Colonic mucosa (tissue), 4 donors: ENCODE measurements around the gene PDE7B. TPM values are rescaled to one million over a fixed set of nuclear protein-coding genes. Genes with fewer than 3 reads are reported as not detected.
A peak's percentile ranks its signal among the peaks of the same experiment; 100 is the strongest.

Experiments
- DNase-seq: peaks from one replicate; pipeline ENCODE4 v3.0.0-alpha.2; 2020
- H3K27ac ChIP-seq: fragments of 200-600 bp; one replicate; pipeline ENCODE4 v1.8.0; 2021
- H3K27me3 ChIP-seq: fragments of 200-600 bp; one replicate; pipeline ENCODE4 v1.8.0; 2021
- H3K36me3 ChIP-seq: fragments of 200-600 bp; one replicate; pipeline ENCODE4 v1.8.0; 2021
- H3K4me1 ChIP-seq: fragments of 200-600 bp; one replicate; pipeline ENCODE4 v1.8.0; 2021; ENCODE audit warnings: mild to moderate bottlenecking
- H3K4me3 ChIP-seq: fragments of 200-600 bp; one replicate; pipeline ENCODE4 v1.8.0; 2021
- H3K9ac ChIP-seq, 2 donors: one replicate each; pipeline ENCODE4 v1.7.0; 2013; ENCODE audit warnings: control low read depth in 2 of 2, low read depth in 2 of 2, low read length in 2 of 2
- H3K9me3 ChIP-seq: fragments of 200-600 bp; one replicate; pipeline ENCODE4 v1.8.0; 2021
- CTCF ChIP-seq: fragments of 200-600 bp; IDR thresholded peaks from one replicate; pipeline ENCODE4 v1.8.0; 2022; ENCODE audit warnings: antibody characterized with exemption, mild to moderate bottlenecking
- intact Hi-C: fragments of 100-400 bp; cut with DNase I; formaldehyde crosslinking; loops from one replicate; pipeline ENCODE4 v1.14.1; 2022
- total RNA-seq, 2 donors: library from RNA; stranded (reverse); fragmentation: NEBNext Ultra II Directional in 1 of 2; extraction: Animal tissue kit (Norgen Biotek cat#: 25700) in 1 of 2; gene quantifications; one replicate each; pipeline ENCODE4 v1.2.1, GENCODE V29; 2021
- donor health status: healthy.
- donor health status: DM: no; HTN: no; CAD: no.
- donor health status: DM: no; HTN: no; CAD: no.

PDE7B gene
- total RNA-seq, 2 donors from 2014 or later: 1.0 to 1.4 TPM

DNA sequence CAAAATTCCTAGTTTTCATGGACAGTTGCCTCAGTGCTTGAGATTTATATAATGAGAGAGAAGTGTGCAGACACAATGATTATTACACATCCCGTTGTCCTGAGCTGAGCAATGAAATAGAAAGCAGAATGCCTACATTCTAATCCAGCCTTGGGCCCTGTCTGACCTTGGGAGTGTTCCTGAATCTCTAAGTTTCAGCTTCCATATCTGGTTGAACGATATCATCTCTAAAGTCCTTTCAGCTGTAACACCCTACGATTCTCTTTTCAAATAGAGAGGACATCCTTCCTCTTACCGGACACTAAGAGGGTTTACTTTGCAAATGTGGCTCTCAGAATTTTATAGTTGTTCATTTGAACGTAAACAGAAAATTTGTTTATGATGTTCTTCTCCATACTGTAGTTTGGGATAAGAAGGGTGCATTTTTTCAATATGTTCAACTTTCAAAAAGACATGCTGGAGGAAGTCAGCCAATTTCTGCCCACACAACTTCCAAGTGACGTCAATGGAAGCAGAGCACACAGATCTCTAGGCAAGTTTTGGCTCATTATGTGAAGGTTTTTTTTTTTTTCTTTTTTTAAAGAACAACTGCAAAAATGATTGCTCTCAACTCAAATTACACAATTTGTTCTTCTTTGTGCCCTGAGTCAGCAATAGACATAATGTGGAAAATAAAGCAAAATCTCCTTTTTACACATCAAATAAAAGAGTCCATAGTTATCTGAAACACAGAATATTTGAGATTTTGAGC lies 50.4 kb downstream of the PDE7B start:
- Histone ChIP-seq H3K36me3 (no peaks in the 10 kb centered on the region), H3K27ac (peak overlapping the region; percentile 3), H3K9ac (no peak overlapping the region), H3K4me1 (no peaks in the 10 kb centered on the region), H3K9me3 (no peaks in the 10 kb centered on the region), H3K4me3 (no peak overlapping the region), H3K27me3 (no peaks in the 10 kb centered on the region)
- intact Hi-C loops: loop anchor here (10.0 kb wide), 1 partner anchor 367 kb away; no protein-coding TSS in a partner anchor
- no peak for TF ChIP-seq CTCF
- DNase-seq: no peak

GRCh38 chr6:135902756-135903331 lies 51.3 kb downstream of the PDE7B start:
- TF ChIP-seq CTCF: no peak
- Histone ChIP-seq H3K27me3 (no peaks in the 10 kb centered on the region), H3K4me1 (no peaks in the 10 kb centered on the region), H3K36me3 (no peaks in the 10 kb centered on the region), H3K9ac (no peak overlapping the region), H3K27ac (peak overlapping the region; percentile 3), H3K4me3 (no peak overlapping the region), H3K9me3 (no peaks in the 10 kb centered on the region)
- intact Hi-C loops: loop anchor here (10.0 kb wide), 1 partner anchor 368 kb away; no protein-coding TSS in a partner anchor
- no peak for DNase-seq

- Histone ChIP-seq H3K9me3 (no peaks in the 10 kb centered on the region), H3K9ac (no peak overlapping the region), H3K27ac (no peak overlapping the region), H3K36me3 (no peaks in the 10 kb centered on the region), H3K4me1 (no peaks in the 10 kb centered on the region), H3K27me3 (no peaks in the 10 kb centered on the region), H3K4me3 (no peak overlapping the region)
- TF ChIP-seq CTCF: no peak
- no peak for DNase-seq
- intact Hi-C loops: loop anchor here (5.0 to 10.0 kb wide), 2 partner anchors 370 to 452 kb away; no protein-coding TSS in a partner anchor
Observed at GRCh38 chr6:135904666-135905065, 53.2 kb downstream of the PDE7B start.

GRCh38 chr6:135905604-135906300 lies 54.3 kb downstream of the PDE7B start:
- H3K4me1 ChIP-seq: no peaks in the 10 kb centered on the region
- H3K36me3 ChIP-seq: no peaks in the 10 kb centered on the region
- intact Hi-C loops: loop anchor here (5.0 to 10.0 kb wide), 2 partner anchors 371 to 453 kb away; no protein-coding TSS in a partner anchor
- TF ChIP-seq CTCF: no peak
- H3K9me3 ChIP-seq: no peaks in the 10 kb centered on the region
- no peak overlapping the region for H3K9ac ChIP-seq
- H3K27me3 ChIP-seq: no peaks in the 10 kb centered on the region
- DNase-seq: no peak
- H3K27ac ChIP-seq: no peak overlapping the region
- H3K4me3 ChIP-seq: no peak overlapping the region

DNA sequence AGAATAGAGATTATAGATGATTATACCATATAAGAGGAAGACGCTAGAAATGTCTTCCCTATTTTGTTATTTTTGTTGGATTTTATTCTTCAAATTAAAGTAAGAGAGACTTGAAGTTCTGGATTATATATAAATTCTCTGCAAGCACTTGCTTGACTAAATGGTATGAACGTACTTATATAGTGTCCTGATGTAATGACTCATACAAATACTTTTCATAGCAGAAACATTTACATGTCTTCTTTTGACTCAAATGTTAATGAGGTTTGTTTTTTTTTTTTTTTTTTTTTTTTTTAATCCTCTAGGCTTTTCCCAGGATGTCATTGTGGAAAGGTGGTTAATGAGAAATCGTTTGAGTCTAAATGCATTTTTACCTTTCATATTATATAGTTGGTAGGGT lies 55.0 kb downstream of the PDE7B start:
- Histone ChIP-seq H3K27ac (no peak overlapping the region), H3K4me1 (no peaks in the 10 kb centered on the region), H3K36me3 (no peaks in the 10 kb centered on the region), H3K9me3 (no peaks in the 10 kb centered on the region), H3K27me3 (no peaks in the 10 kb centered on the region), H3K4me3 (no peak overlapping the region), H3K9ac (no peak overlapping the region)
- TF ChIP-seq CTCF: no peak
- DNase-seq: no peak
- intact Hi-C loops: loop anchor here (5.0 to 10.0 kb wide), 2 partner anchors 372 to 454 kb away; no protein-coding TSS in a partner anchor
